SW 1271 (cell line): ENCODE measurements around the gene HOXA1.
"Not testable (repeated sequence)": the region's sequence is repeated elsewhere in the genome, so short reads cannot be mapped to it uniquely, and the experiment has no call there.

ENCODE experiments used
- DNase-seq, 2 experiments: peaks; one replicate each; lab custom pipeline; 2025; lab: John Stamatoyannopoulos, UW

The HOXA1 gene

DNA sequence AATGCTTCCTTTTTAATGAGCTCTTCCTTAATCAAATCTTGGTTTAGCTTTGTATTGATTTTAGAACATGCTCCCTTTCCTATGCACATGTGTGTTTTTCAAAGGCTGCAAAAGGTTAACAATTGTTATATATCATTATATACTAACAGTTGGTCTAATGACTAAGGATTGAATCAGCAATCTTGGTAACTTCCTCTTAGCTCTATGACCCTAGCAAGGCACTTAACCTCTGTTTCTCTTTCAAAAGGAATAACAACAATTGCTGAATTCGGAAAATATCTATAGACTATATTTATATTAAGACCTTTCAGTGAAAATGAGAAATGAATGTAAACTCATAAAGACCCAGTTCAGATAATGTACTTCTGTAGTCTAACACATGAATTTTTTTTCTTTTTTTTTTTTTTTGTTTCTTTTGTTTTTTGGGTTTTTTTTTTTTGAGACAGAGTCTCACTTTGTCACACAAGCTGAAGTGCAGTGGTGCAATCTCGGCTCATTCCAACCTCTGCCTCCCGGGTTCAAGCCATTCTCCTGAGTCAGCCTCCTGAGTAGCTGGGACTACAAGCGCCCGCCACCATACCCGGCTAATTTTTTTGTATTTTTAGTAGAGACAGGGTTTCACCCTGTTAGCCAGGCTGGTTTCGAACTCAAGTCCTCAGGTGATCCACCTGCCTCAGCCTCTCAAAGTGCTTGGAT lies 48.8 kb downstream of the HOXA1 start:
- DNase-seq: peak; percentile 40 to 82

DNA sequence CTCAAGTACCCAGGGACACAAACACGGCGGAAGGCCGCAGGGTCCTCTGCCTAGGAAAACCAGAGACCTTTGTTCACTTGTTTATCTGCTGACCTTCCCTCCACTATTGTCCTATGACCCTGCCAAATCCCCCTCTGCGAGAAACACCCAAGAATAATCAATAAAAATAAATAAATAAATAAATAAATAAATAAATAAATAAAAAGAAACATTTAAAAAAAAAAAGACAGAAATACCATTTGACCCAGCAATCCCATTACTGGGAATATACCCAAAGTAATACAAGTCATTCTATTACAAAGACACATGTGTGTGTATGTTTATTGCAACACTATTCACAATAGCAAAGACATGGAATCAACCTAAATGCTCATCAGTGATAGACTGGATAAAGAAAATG lies 49.8 kb downstream of the HOXA1 start:
- not testable (repeated sequence) for DNase-seq

DNA sequence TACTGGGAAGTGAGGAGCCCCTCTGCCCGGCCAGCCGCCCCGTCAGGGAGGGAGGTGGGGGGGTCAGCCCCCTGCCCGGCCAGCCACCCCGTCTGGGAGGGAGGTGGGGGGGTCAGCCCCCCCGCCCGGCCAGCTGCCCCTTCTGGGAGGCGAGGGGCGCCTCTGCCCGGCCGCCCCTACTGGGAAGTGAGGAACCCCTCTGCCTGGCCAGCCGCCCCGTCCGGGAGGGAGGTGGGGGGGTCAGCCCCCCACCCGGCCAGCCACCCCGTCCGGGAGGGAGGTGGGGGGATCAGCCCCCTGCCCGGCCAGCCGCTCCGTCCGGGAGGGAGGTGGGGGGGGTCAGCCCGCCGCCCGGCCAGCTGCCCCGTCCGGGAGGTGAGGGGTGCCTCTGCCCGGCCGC lies 50.7 kb downstream of the HOXA1 start:
- not testable (repeated sequence) for DNase-seq
